ENCODE results near the gene DUSP28.

Gene DUSP28

DNA sequence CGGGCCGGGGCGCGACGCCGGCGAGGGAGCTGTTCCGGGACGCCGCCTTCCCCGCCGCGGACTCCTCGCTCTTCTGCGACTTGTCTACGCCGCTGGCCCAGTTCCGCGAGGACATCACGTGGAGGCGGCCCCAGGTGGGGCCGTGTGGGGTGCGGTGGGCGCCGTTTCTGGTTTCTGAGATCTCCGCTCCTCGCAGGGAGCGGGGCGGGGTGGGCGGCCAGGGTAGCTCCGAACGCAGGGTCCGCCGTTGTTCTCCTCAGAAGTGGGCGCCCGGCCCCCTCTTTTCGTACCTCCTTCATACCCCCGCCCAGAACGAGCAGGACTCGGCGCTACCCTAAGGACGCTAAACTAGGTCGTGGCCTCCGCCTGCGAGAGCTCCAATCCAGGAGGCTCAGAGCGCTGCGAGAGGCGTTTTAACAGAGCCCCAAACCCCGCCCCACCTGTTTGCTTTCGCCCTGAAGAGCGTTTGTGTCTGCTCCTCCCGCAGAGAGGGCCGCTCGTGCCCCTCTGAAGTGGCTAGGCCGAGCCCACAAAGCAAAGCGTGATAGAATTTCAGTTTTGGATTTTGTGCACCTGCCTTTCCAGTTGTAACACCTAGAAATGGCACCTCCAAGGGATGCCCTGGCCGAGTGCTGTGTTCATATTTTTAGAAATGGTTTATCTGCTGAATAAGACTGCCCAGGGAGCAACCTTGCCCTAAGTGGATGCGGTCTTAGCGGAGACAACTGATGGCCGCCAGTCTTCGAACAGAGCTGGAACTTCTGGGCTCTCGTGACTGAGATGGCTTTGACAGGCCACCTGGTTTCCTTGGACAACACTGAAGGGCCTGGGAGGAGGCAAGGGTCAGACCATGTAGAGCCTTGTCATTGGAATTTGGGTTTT, 27.0 kb downstream of the DUSP28 start (continued):
- TF ChIP-seq, protein P1, sequence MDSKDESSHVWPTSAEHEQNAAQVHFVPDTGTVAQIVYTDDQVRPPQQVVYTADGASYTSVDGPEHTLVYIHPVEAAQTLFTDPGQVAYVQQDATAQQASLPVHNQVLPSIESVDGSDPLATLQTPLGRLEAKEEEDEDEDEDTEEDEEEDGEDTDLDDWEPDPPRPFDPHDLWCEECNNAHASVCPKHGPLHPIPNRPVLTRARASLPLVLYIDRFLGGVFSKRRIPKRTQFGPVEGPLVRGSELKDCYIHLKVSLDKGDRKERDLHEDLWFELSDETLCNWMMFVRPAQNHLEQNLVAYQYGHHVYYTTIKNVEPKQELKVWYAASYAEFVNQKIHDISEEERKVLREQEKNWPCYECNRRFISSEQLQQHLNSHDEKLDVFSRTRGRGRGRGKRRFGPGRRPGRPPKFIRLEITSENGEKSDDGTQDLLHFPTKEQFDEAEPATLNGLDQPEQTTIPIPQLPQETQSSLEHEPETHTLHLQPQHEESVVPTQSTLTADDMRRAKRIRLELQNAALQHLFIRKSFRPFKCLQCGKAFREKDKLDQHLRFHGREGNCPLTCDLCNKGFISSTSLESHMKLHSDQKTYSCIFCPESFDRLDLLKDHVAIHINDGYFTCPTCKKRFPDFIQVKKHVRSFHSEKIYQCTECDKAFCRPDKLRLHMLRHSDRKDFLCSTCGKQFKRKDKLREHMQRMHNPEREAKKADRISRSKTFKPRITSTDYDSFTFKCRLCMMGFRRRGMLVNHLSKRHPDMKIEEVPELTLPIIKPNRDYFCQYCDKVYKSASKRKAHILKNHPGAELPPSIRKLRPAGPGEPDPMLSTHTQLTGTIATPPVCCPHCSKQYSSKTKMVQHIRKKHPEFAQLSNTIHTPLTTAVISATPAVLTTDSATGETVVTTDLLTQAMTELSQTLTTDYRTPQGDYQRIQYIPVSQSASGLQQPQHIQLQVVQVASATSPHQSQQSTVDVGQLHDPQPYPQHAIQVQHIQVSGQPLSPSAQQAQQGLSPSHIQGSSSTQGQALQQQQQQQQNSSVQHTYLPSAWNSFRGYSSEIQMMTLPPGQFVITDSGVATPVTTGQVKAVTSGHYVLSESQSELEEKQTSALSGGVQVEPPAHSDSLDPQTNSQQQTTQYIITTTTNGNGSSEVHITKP (tag by site-specific recombination; IDR thresholded peaks at IDR 0.05): 0 out of 2 replicates have a peak, but pooled peaks have one; percentile 11
- no peak for TF ChIP-seq MZF1 (tag by site-specific recombination; IDR thresholded peaks at IDR 0.05; ENCODE audit: borderline replicate concordance)
- no peak for TF ChIP-seq ZNF791 (tag by site-specific recombination; IDR thresholded peaks at IDR 0.05)
- TF ChIP-seq ZNF623 (tag by site-specific recombination; IDR thresholded peaks at IDR 0.05): no peak
- TF ChIP-seq ZNF610 (tag by site-specific recombination; IDR thresholded peaks at IDR 0.05; ENCODE audit: borderline replicate concordance): no peak
- TF ChIP-seq, protein P2, sequence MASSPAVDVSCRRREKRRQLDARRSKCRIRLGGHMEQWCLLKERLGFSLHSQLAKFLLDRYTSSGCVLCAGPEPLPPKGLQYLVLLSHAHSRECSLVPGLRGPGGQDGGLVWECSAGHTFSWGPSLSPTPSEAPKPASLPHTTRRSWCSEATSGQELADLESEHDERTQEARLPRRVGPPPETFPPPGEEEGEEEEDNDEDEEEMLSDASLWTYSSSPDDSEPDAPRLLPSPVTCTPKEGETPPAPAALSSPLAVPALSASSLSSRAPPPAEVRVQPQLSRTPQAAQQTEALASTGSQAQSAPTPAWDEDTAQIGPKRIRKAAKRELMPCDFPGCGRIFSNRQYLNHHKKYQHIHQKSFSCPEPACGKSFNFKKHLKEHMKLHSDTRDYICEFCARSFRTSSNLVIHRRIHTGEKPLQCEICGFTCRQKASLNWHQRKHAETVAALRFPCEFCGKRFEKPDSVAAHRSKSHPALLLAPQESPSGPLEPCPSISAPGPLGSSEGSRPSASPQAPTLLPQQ (tag by site-specific recombination; IDR thresholded peaks at IDR 0.05): peak; percentile 93
- TF ChIP-seq, protein P3, sequence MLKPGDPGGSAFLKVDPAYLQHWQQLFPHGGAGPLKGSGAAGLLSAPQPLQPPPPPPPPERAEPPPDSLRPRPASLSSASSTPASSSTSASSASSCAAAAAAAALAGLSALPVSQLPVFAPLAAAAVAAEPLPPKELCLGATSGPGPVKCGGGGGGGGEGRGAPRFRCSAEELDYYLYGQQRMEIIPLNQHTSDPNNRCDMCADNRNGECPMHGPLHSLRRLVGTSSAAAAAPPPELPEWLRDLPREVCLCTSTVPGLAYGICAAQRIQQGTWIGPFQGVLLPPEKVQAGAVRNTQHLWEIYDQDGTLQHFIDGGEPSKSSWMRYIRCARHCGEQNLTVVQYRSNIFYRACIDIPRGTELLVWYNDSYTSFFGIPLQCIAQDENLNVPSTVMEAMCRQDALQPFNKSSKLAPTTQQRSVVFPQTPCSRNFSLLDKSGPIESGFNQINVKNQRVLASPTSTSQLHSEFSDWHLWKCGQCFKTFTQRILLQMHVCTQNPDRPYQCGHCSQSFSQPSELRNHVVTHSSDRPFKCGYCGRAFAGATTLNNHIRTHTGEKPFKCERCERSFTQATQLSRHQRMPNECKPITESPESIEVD (tag by site-specific recombination; IDR thresholded peaks at IDR 0.05): no peak
- peak; percentile 63 for TF ChIP-seq SP2 (tag by site-specific recombination; IDR thresholded peaks at IDR 0.05)
- TF ChIP-seq, protein P4, sequence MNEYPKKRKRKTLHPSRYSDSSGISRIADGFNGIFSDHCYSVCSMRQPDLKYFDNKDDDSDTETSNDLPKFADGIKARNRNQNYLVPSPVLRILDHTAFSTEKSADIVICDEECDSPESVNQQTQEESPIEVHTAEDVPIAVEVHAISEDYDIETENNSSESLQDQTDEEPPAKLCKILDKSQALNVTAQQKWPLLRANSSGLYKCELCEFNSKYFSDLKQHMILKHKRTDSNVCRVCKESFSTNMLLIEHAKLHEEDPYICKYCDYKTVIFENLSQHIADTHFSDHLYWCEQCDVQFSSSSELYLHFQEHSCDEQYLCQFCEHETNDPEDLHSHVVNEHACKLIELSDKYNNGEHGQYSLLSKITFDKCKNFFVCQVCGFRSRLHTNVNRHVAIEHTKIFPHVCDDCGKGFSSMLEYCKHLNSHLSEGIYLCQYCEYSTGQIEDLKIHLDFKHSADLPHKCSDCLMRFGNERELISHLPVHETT (tag by site-specific recombination; IDR thresholded peaks at IDR 0.05): 0 out of 2 replicates have a peak, but pooled peaks have one; percentile 29
- no peak for TF ChIP-seq ZNF248 (tag by site-specific recombination; IDR thresholded peaks at IDR 0.05)
- no peak for TF ChIP-seq ZNF239 (tag by site-specific recombination; IDR thresholded peaks at IDR 0.05)
- TF ChIP-seq, protein P5, sequence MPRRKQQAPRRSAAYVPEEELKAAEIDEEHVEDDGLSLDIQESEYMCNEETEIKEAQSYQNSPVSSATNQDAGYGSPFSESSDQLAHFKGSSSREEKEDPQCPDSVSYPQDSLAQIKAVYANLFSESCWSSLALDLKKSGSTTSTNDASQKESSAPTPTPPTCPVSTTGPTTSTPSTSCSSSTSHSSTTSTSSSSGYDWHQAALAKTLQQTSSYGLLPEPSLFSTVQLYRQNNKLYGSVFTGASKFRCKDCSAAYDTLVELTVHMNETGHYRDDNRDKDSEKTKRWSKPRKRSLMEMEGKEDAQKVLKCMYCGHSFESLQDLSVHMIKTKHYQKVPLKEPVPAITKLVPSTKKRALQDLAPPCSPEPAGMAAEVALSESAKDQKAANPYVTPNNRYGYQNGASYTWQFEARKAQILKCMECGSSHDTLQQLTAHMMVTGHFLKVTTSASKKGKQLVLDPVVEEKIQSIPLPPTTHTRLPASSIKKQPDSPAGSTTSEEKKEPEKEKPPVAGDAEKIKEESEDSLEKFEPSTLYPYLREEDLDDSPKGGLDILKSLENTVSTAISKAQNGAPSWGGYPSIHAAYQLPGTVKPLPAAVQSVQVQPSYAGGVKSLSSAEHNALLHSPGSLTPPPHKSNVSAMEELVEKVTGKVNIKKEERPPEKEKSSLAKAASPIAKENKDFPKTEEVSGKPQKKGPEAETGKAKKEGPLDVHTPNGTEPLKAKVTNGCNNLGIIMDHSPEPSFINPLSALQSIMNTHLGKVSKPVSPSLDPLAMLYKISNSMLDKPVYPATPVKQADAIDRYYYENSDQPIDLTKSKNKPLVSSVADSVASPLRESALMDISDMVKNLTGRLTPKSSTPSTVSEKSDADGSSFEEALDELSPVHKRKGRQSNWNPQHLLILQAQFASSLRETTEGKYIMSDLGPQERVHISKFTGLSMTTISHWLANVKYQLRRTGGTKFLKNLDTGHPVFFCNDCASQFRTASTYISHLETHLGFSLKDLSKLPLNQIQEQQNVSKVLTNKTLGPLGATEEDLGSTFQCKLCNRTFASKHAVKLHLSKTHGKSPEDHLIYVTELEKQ (tag by site-specific recombination; IDR thresholded peaks at IDR 0.05; ENCODE audit: borderline replicate concordance): no peak
- no peak for TF ChIP-seq ZNF561 (tag by site-specific recombination; IDR thresholded peaks at IDR 0.05; ENCODE audit: borderline replicate concordance)
- TF ChIP-seq, protein P6, sequence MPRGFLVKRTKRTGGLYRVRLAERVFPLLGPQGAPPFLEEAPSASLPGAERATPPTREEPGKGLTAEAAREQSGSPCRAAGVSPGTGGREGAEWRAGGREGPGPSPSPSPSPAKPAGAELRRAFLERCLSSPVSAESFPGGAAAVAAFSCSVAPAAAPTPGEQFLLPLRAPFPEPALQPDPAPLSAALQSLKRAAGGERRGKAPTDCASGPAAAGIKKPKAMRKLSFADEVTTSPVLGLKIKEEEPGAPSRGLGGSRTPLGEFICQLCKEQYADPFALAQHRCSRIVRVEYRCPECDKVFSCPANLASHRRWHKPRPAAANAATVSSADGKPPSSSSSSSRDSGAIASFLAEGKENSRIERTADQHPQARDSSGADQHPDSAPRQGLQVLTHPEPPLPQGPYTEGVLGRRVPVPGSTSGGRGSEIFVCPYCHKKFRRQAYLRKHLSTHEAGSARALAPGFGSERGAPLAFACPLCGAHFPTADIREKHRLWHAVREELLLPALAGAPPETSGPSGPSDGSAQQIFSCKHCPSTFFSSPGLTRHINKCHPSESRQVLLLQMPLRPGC (tag by site-specific recombination; IDR thresholded peaks at IDR 0.05): no peak
- no peak for TF ChIP-seq IKZF3 (tag by site-specific recombination; IDR thresholded peaks at IDR 0.05)
- peak; percentile 64 for TF ChIP-seq GLIS2 (tag by site-specific recombination; IDR thresholded peaks at IDR 0.05)
- TF ChIP-seq GLI4 (tag by site-specific recombination; IDR thresholded peaks at IDR 0.05): no peak
- TF ChIP-seq, protein P7, sequence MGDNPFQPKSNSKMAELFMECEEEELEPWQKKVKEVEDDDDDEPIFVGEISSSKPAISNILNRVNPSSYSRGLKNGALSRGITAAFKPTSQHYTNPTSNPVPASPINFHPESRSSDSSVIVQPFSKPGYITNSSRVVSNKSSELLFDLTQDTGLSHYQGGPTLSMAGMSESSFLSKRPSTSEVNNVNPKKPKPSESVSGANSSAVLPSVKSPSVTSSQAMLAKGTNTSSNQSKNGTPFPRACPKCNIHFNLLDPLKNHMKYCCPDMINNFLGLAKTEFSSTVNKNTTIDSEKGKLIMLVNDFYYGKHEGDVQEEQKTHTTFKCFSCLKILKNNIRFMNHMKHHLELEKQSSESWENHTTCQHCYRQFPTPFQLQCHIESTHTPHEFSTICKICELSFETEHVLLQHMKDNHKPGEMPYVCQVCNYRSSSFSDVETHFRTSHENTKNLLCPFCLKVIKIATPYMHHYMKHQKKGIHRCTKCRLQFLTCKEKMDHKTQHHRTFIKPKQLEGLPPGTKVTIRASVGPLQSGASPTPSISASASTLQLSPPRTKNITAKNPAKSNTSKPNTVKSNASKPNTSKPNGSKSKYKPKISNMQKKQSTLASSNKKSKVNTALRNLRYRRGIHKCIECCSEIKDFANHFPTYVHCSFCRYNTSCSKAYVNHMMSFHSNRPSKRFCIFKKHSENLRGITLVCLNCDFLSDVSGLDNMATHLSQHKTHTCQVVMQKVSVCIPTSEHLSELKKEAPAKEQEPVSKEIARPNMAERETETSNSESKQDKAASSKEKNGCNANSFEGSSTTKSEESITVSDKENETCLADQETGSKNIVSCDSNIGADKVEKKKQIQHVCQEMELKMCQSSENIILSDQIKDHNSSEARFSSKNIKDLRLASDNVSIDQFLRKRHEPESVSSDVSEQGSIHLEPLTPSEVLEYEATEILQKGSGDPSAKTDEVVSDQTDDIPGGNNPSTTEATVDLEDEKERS (tag by site-specific recombination; IDR thresholded peaks at IDR 0.05): no peak
- TF ChIP-seq, protein P8, sequence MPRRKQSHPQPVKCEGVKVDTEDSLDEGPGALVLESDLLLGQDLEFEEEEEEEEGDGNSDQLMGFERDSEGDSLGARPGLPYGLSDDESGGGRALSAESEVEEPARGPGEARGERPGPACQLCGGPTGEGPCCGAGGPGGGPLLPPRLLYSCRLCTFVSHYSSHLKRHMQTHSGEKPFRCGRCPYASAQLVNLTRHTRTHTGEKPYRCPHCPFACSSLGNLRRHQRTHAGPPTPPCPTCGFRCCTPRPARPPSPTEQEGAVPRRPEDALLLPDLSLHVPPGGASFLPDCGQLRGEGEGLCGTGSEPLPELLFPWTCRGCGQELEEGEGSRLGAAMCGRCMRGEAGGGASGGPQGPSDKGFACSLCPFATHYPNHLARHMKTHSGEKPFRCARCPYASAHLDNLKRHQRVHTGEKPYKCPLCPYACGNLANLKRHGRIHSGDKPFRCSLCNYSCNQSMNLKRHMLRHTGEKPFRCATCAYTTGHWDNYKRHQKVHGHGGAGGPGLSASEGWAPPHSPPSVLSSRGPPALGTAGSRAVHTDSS (tag by site-specific recombination; IDR thresholded peaks at IDR 0.05): no peak

Measured in HEK293 (cell line).